Activated T-cell treated with anti-CD3 and anti-CD28 coated beads for 48 hours (primary cell): ENCODE measurements around the gene OR4M1.
"Not testable (repeated sequence)": the region's sequence is repeated elsewhere in the genome, so short reads cannot be mapped to it uniquely, and the experiment has no call there.

Source experiments
- DNase-seq: peaks from one replicate; pipeline ENCODE4 v3.0.0-alpha.2; 2020; ENCODE audit warnings: low read depth

Gene OR4M1

DNA sequence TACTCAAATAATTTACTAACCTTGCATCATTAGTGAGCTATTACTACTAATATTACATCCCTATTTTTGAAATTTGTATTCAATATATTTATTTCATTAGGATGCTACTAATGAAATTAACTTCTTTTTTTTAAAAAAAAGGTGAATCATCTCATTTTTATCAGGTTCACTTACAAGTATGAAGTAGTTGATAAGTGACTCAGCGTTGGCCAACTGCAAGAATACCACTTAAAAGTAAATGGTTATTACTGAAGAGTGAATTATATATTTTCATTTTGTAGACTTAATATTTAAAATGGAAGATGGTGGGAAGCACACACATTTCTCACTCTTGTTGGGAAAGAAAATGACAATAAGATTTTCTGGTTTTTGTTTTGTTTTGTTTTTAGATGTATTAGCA lies 49.9 kb downstream of the OR4M1 start:
- DNase-seq = no peak

GRCh38 chr14:19823765-19824164 lies 50.5 kb downstream of the OR4M1 start:
- no peak for DNase-seq

- DNase-seq = not testable (repeated sequence)
Observed at GRCh38 chr14:19827626-19828244, 54.4 kb downstream of the OR4M1 start.

GRCh38 chr14:19828314-19828713 lies 55.0 kb downstream of the OR4M1 start:
- DNase-seq = no peak
